Endothelial cell of umbilical vein (primary cell): ENCODE results near the gene GPR146.

Source experiments
- CTCF ChIP-seq, 2 donors: IDR thresholded peaks; 1 replicate in 1 of 2; 2 replicates in 1 of 2; pipeline ENCODE4 v1.5.1; 2011; ENCODE audit warnings: low read length in 2 of 2, mild to moderate bottlenecking in 2 of 2, moderate library complexity in 2 of 2, control low read depth in 1 of 2, inconsistent platforms in 1 of 2, low read depth in 1 of 2; ENCODE audit not compliant: insufficient read depth in 1 of 2; ENCODE audit errors: extremely low read depth in 1 of 2
- EZH2 ChIP-seq: IDR thresholded peaks from 2 replicates; pipeline ENCODE4 v1.6.1; 2012; ENCODE audit warnings: borderline replicate concordance, low read depth, mild to moderate bottlenecking, moderate library complexity, low read length, inconsistent platforms; ENCODE audit not compliant: severe bottlenecking
- FOS ChIP-seq: IDR thresholded peaks from 2 replicates; pipeline ENCODE4 v1.6.1; 2011; ENCODE audit warnings: mild to moderate bottlenecking, low read length, moderate library complexity, borderline replicate concordance; ENCODE audit not compliant: insufficient read depth
- JUN ChIP-seq: IDR thresholded peaks from 2 replicates; pipeline ENCODE4 v1.6.1; 2011; ENCODE audit warnings: borderline replicate concordance, low read depth; ENCODE audit not compliant: insufficient read length, insufficient read depth
- MAX ChIP-seq: IDR thresholded peaks from 2 replicates; pipeline ENCODE4 v1.6.1; 2011; ENCODE audit not compliant: insufficient read depth, insufficient read length
- MYC ChIP-seq: IDR thresholded peaks from one replicate; pipeline ENCODE4 v1.6.1; 2011; ENCODE audit warnings: mild to moderate bottlenecking, low read depth, low read length
- POLR2A ChIP-seq: IDR thresholded peaks from 2 replicates; pipeline ENCODE4 v1.6.1; 2012; ENCODE audit warnings: low read depth, mild to moderate bottlenecking, control low read depth, low read length
- POLR2AphosphoS5 ChIP-seq: IDR thresholded peaks from 2 replicates; pipeline ENCODE4 v1.6.1; 2012; ENCODE audit warnings: low read depth, mild to moderate bottlenecking, control low read depth, low read length, moderate library complexity; ENCODE audit not compliant: insufficient read depth

GRCh38 chr7:1041551-1042491, 2.5 kb upstream of the GPR146 start:
- no peak for TF ChIP-seq CTCF (IDR thresholded peaks at IDR 0.05; ENCODE audit: extremely low read depth in 1 of 2, insufficient read depth in 1 of 2, low read depth in 1 of 2, low read length in 2 of 2)
- TF ChIP-seq MAX, result no peak
- TF ChIP-seq MYC, result no peak
- TF ChIP-seq EZH2, result no peak
- no peak for TF ChIP-seq POLR2A
- TF ChIP-seq FOS, result no peak
- TF ChIP-seq JUN, result no peak
- no peak for TF ChIP-seq POLR2AphosphoS5
